GM19025 (cell line): Measurements from ENCODE around the gene TRPT1.

Experiments
- ATAC-seq: cut with Tn5 transposase; IDR thresholded peaks from one replicate; pipeline ENCODE4 v1.9.1; 2021; ENCODE audit warnings: mild to moderate bottlenecking, low read depth, moderate library complexity; ENCODE audit not compliant: unreplicated experiment

TRPT1 gene

DNA sequence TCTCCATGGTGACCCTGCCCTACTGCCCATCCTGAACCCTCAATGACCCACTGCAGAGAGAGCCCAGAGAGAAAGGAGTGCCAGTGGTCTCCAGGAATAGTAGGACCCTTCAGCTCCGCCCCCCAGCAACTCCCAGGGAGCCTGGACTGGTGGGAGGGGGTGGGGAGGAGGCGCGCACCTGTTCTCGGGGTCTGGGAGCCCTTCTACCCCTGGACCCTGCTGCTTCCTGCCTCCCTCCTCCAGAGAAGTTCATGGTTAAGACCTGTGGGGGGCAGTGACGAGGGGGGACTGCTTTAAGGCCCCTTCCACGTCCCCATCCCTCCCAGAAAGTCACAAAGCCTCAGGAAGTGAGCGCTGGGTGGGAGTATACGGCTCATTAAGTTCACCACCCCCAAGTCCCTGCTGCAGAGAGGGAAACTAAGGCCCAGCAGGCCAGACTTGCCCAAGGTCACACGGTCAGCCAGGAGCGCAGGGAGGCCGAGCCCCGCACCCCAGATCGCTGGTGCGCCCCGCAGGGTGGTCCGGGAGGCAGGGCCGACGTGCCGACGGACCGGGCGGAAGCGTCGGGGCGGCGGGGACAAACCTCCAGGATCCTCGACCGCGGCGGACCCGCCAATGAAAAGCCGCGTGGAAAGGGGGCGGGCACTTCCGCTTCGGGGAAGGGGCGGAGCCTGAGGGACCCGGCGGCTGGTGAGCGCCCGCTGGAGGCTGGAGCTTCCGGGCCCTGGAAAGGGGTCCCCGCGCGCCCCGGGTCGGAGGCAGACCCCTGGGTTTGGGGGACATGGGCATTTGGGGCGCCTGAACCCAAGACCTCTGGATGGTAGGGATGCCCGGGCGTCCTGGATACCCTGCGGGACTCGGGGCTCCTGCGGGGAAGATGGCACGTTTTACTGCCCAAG, at the start of gene TRPT1, which contains the start of gene NUDT22:
Gene TRPT1, minus strand, starts transcription at position 579 of the 899 bp plus-strand sequence. Its CDS starts 326 bp downstream, at position 253.
Gene NUDT22, plus strand, starts transcription at position 667 of the 899 bp plus-strand sequence. CDS start 379 bp downstream, outside the sequence.
- ATAC-seq: peak; percentile 42

GRCh38 chr11:64275031-64275800, 49.2 kb upstream of the TRPT1 start:
- ATAC-seq: no peak

DNA sequence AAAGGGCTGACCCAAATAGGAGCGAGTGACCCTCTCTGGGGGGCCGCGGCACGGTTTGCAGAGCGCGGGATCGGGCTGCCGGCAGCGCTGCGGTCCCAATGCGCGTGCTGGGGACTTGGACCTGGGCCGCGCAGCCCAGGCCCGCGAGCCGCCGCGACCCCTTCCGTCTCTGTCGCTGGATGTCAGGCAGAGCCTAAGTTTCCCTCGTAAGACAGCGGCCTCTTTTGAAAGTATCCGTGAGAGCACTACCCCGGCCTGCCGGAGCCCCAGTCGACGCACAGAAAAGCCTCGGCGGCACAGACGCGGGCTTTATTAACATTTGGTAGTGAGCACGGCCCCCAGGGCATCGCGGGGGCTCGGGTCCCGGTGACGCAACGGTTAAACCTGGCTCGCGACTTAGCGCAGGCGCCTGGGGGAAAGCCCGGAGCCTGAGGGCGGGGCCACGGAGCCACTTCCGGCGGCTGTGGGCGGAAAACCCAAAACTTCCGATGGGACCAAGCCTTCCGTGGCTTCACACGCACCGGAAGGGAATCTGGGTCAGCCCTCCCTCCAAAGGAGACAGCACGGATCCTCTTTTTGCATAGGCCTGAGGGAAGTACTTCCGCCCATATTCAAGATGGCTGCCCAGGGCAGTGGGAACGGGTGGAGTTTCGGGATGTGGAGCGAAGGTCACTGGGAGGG, 43.7 kb upstream of the TRPT1 start:
- ATAC-seq: peak; percentile 64

- ATAC-seq: peak; percentile 14
These were observed 43.0 kb upstream of the TRPT1 start for GRCh38 chr11:64268893-64269539.

- no peak for ATAC-seq
These were observed 42.3 kb upstream of the TRPT1 start for GRCh38 chr11:64268025-64268892.

DNA sequence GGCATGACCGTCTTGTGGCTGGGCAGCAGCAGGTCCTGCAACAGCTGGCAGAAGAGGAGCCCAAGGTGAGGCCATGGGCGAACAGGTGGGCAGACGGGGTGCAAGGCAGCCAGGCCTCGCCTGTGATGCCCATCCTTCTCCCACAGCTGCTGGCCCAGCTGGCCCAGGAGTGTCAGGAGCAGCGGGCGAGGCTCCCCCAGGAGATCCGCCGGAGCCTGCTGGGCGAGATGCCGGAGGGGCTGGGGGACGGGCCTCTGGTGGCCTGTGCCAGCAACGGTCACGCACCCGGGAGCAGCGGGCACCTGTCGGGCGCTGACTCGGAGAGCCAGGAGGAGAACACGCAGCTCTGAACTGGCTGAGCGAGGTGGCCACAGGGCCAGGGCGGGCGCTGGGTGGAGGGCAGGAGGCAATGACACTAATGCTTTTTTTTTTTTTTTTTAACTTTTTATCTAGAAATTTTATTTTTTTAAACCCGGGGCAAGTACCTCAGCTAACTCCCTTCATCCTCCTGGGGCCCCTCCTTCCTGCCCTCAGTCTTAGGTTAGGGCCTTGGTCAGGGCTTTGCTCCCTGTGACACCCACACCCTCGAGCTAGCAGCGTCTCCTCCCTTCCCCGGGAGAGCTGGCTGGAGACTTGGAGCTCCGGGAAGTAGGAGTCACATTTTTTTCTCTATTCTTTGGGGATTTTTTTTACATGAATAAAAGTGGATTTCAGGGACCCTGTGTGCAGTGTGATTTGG, 41.4 kb upstream of the TRPT1 start:
- no peak for ATAC-seq

GRCh38 chr11:64266339-64266738, 40.4 kb upstream of the TRPT1 start:
- no peak for ATAC-seq

- no peak for ATAC-seq
These were observed 39.5 kb upstream of the TRPT1 start for GRCh38 chr11:64265176-64266160.

DNA sequence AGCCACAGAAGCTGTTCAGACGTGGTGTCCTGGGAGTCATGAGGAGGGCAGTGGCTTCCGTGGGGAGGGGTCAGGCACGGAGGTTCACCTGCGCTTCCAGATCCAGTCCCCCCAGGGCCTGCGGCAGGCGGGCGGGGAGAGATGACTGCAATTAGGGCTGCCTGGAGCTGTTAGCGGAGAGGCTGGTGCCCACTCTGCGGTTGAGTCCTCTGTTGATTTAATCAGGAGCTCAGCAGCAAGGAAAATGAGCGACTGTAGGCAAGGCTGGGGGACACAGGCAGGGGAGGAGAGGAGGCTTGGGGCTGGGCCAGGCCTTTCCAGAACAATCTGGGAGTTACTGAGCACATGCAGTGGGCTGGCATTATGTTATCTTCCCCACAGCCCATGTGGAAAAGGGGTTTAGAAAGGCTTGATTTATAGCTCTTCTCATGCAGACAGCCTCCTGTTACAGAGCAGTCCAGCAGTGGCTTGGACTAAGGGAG, 38.4 kb upstream of the TRPT1 start:
- no peak for ATAC-seq

DNA sequence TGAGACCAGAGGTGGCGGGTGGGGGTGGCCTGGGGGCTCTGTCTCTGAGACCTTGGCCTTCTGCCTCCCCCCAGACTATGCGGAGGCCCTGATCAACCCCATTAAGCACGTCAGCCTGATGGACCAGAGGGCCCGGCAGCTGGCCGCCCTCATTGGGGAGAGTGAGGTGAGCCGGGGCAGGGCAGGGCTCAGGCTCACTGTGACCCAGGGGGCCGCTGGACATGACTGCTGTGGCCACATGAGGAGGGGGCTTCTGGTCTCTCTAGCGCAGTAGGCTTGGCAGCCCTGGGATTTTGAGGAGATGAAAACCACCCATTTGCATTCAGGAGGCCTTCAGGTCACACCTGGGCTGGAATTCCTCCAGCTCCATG, 37.9 kb upstream of the TRPT1 start:
- no peak for ATAC-seq

DNA sequence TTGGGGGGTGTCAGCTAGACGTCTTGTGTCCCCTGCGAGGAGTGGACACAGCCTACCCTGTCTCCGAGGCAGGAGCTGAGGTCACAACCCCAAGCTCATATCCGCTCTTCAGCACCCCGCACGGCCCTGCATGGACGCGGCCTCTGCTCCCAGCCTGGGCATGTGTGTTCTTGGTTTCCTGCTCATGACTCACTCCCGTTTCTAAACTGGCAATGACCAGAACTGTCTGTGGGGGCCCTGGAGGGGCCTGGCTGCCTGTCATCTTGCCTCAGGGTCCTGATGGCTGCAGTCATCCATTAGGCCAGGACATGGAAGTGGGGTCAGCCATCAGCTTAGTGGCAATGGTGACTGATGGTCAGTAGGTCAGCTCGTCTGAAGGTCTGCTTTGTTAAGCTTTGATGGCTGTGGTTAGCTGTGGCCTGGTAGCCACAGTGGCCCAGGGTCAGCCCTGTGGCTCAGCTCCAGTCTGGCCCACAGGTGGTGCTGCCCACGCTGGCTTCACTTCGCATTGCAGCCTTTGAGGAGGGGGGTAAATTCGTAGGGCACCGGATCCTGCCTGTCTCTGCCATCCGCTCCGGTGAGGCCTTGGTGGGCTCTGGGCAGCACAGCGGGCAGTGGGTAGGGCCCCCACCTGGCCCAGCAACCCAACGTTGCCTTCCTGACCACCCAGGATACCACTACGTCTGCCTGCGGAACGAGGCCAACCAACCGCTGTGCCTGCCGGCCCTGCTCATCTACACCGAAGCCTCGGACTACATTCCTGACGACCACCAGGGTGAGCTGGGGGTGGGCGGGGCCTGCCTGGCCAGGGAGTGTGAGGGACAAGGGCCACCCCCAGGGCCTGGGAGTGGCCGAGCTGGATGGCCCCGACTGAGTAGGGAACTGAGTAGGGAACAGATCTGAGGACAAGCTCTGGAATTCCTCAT, 37.3 kb upstream of the TRPT1 start:
- no peak for ATAC-seq

GRCh38 chr11:64262271-64263002, 36.5 kb upstream of the TRPT1 start:
- ATAC-seq: no peak

DNA sequence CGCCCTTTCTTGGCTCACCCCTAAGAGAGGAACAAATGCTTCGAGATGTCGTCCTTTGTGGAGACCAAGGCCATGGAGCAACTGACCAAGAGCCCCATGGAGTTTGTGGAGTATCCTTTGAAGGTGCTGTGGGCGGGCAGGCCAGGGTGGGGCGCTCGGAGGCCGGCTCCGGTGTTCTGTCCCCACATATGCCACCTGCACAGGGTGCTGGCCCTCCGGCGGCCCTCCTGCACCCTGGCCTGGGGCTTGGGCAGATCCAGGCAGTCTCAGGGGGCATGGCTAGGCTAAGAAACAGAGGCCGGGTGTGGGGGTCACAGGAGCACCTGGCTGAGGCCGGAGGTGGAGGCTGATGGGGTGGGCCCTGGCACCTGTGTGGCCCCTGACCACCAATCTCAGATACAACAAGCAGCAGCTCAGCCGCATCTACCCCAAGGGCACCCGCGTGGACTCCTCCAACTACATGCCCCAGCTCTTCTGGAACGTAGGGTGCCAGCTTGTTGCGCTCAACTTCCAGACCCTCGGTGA, 35.6 kb upstream of the TRPT1 start:
- ATAC-seq: no peak

DNA sequence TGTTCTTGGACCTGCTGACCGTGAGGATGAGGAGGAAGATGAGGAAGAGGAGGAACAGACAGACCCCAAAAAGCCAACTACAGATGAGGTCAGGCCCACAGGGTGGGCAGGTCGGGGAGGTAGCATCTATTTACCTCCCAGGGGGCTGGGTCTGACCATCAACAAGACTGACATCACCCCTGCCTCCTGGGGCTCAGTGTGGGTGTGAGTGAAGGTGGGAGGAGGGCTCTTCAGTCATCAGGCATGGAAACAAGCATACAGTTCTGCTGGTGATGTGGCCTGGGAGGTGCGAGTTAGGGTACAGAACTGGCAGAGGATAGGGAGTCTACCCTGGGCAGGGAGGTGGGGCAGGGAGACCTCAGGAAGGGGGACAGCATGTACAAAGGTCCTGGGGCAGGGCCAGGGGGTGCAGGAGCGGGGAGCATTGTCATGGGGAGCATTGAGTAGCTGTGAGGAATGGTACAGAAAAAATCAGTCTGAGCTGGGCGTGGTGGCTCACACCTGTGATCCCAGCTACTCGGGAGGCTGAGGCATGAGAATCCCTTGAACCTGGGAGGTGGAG, 34.2 kb upstream of the TRPT1 start:
- no peak for ATAC-seq

DNA sequence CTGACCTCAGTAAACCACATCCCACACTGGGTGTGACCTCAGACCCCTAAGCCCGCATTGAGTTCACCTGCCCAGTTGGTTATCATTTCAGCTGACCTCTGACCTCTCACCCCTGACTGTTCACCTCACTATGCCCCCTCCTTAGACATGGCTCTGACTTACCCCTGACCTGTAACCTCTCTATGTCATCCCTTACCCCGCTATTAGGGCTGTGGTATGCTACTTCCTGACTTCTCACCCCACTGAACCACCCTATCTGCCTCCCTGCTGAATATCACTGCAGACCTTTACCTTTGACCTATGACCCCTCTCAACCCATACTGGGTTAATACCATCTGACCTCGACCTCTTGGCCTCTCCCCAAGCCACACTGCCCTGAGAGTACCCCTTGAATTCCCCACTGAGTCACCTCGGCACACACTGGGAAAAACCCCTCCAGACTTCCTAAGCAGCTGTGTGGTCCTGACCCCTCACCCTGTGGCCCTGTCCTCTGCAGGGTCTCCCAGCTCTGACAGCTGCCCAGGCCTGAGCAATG, 33.6 kb upstream of the TRPT1 start:
- ATAC-seq: no peak
